H1 (cell line): ENCODE results near the gene RAB1A. TPM values are rescaled to one million over a fixed set of nuclear protein-coding genes. Genes with fewer than 3 reads are reported as not detected.

ENCODE experiments used
- polyA plus RNA-seq, 7 experiments: library from polyadenylated mRNA; depleted of rRNA in 3 of 7; stranded (reverse) in 5 of 7; unstranded in 2 of 7; fragments of >200 nt in 5 of 7; fragments of 200-250 nt in 2 of 7; gene quantifications; 1 replicate in 5 of 7; 2 replicates in 1 of 7; 4 replicates in 1 of 7; pipeline versions ENCODE4 v1.2.1 to v1.2.3, GENCODE V29; 2011 to 2013; ENCODE audit warnings: missing spikeins in 2 of 7, mixed read lengths in 2 of 7
- small RNA-seq: library from polyadenylated mRNA; stranded (forward); fragments of <200 nt; extraction: miRNeasy Mini kit (QIAGEN cat#:217004); gene quantifications from one replicate; pipeline ENCODE3, GENCODE V24; 2013; ENCODE audit not compliant: insufficient read depth
- total RNA-seq: library from RNA; stranded (reverse); fragmentation: NEBNext Ultra II Directional; extraction: Animal tissue kit (Norgen Biotek cat#: 25700); gene quantifications from 2 replicates; pipeline ENCODE4 v1.2.1, GENCODE V29; 2021

RAB1A gene
- total and polyA plus RNA-seq, 2 of the 8 experiments (the other 6 are each of a cell fraction or from before 2014, with no cell fraction given), result 77.9 to 120 TPM

Small RNAs within 50 kb of the gene (small RNA-seq; reads per million reads assigned to genes)
- gene RF00090, result not detected

Other genes starting within 250 kb of the RAB1A start
- gene SLC1A4, start 140.7 kb downstream of the RAB1A start, total RNA-seq, result 0.57 and 0.86 TPM in 2 replicates
- 0.44 and 0.71 TPM in 2 replicates for gene SLC1A4, start 140.7 kb downstream of the RAB1A start, polyA plus RNA-seq (2011; rRNA removed)
- gene CEP68, start 73.7 kb downstream of the RAB1A start, total RNA-seq, result 22.5 and 23.2 TPM in 2 replicates
- gene CEP68, start 73.7 kb downstream of the RAB1A start, polyA plus RNA-seq (2011; rRNA removed), result 24.7 and 35.5 TPM in 2 replicates
- 165 and 171 TPM in 2 replicates for gene ACTR2, start 97.7 kb upstream of the RAB1A start, total RNA-seq
- 19.7 and 28.3 TPM in 2 replicates for gene ACTR2, start 97.7 kb upstream of the RAB1A start, polyA plus RNA-seq (2011; rRNA removed)